ENCODE results near the gene IFT20.

DNA sequence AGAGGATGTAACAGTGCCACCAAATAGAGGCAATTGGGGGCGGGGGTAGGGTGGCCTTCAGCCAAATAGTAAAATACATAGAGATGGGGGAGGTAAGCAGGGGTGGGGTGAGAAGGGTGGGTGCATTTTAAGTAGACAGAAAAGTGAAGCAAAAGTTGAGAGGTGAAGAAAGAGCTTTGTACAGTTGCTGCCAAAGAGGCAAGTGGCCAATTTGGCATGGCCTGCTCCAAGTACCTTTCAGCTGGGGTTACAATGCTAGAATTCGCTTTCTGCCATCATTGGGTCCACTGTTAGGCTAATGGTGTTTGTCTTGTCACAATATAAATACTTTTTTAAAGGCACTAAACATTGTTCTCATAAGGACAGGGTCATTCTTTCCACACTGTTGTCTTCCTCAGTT is 21.4 kb downstream of the IFT20 start:
- no peak for TF ChIP-seq ZNF23 (tag by site-specific recombination; IDR thresholded peaks at IDR 0.05; ENCODE audit: borderline replicate concordance)
- TF ChIP-seq, protein P1, sequence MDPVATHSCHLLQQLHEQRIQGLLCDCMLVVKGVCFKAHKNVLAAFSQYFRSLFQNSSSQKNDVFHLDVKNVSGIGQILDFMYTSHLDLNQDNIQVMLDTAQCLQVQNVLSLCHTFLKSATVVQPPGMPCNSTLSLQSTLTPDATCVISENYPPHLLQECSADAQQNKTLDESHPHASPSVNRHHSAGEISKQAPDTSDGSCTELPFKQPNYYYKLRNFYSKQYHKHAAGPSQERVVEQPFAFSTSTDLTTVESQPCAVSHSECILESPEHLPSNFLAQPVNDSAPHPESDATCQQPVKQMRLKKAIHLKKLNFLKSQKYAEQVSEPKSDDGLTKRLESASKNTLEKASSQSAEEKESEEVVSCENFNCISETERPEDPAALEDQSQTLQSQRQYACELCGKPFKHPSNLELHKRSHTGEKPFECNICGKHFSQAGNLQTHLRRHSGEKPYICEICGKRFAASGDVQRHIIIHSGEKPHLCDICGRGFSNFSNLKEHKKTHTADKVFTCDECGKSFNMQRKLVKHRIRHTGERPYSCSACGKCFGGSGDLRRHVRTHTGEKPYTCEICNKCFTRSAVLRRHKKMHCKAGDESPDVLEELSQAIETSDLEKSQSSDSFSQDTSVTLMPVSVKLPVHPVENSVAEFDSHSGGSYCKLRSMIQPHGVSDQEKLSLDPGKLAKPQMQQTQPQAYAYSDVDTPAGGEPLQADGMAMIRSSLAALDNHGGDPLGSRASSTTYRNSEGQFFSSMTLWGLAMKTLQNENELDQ (tag by site-specific recombination; IDR thresholded peaks at IDR 0.05; ENCODE audit: low read depth) = no peak
- no peak for TF ChIP-seq ZNF274 (IDR thresholded peaks at IDR 0.05; ENCODE audit: low read length)
- no peak for TF ChIP-seq ZNF274 (tag by site-specific recombination; IDR thresholded peaks at IDR 0.05; ENCODE audit: borderline replicate concordance)
- no peak for TF ChIP-seq ZNF600 (tag by site-specific recombination; IDR thresholded peaks at IDR 0.05)
- TF ChIP-seq, protein P2, sequence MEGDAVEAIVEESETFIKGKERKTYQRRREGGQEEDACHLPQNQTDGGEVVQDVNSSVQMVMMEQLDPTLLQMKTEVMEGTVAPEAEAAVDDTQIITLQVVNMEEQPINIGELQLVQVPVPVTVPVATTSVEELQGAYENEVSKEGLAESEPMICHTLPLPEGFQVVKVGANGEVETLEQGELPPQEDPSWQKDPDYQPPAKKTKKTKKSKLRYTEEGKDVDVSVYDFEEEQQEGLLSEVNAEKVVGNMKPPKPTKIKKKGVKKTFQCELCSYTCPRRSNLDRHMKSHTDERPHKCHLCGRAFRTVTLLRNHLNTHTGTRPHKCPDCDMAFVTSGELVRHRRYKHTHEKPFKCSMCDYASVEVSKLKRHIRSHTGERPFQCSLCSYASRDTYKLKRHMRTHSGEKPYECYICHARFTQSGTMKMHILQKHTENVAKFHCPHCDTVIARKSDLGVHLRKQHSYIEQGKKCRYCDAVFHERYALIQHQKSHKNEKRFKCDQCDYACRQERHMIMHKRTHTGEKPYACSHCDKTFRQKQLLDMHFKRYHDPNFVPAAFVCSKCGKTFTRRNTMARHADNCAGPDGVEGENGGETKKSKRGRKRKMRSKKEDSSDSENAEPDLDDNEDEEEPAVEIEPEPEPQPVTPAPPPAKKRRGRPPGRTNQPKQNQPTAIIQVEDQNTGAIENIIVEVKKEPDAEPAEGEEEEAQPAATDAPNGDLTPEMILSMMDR (tag by site-specific recombination; IDR thresholded peaks at IDR 0.05) = no peak
- no peak for TF ChIP-seq MYNN (tag by site-specific recombination; IDR thresholded peaks at IDR 0.05; ENCODE audit: borderline replicate concordance)
- TF ChIP-seq, protein P3, sequence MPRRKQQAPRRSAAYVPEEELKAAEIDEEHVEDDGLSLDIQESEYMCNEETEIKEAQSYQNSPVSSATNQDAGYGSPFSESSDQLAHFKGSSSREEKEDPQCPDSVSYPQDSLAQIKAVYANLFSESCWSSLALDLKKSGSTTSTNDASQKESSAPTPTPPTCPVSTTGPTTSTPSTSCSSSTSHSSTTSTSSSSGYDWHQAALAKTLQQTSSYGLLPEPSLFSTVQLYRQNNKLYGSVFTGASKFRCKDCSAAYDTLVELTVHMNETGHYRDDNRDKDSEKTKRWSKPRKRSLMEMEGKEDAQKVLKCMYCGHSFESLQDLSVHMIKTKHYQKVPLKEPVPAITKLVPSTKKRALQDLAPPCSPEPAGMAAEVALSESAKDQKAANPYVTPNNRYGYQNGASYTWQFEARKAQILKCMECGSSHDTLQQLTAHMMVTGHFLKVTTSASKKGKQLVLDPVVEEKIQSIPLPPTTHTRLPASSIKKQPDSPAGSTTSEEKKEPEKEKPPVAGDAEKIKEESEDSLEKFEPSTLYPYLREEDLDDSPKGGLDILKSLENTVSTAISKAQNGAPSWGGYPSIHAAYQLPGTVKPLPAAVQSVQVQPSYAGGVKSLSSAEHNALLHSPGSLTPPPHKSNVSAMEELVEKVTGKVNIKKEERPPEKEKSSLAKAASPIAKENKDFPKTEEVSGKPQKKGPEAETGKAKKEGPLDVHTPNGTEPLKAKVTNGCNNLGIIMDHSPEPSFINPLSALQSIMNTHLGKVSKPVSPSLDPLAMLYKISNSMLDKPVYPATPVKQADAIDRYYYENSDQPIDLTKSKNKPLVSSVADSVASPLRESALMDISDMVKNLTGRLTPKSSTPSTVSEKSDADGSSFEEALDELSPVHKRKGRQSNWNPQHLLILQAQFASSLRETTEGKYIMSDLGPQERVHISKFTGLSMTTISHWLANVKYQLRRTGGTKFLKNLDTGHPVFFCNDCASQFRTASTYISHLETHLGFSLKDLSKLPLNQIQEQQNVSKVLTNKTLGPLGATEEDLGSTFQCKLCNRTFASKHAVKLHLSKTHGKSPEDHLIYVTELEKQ (tag by site-specific recombination; IDR thresholded peaks at IDR 0.05; ENCODE audit: borderline replicate concordance) = no peak

Data from HEK293 (cell line).